NCI-H774 (cell line): ENCODE measurements around the gene MEX3C.

ENCODE experiments used
- DNase-seq: peaks from one replicate; lab custom pipeline; 2025; lab: John Stamatoyannopoulos, UW

The MEX3C gene

DNA sequence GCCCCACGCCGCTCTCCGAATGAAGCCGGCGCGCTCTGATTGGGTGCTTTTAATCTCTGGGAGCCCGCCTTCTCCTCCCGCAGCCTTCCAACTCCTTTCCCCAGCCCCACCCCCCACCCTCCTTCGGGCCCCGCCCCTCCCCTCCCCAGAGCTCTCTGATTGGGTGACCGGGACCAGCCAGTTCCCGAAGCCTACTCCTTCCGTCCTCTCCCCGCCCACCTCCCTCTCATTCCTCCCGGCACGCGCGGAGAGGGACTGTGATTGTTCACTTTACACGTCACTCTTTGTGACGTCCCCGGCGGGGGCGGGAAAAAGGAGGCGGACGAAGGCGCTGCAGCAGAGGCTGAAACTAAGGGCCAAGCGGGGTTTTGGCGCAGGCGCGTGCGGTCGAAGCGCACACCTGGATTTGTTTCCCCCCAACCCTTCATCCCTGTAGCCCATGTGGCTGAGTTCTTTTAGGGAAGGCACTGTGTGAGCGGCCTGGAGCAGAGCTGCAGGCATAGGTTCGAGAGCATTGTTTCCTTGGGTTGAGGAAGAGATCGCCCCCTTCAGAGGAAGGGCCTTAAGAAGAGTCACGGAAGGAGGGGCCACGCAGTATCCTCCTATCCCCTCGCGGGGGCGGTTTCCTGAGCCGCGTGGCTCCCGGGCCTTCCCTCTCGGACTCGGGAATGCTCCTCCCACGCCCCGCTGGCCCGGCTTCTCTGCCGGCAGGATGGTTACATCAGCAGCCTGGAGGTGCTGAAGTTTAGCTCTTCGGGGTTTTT is at the start of gene MEX3C:
Gene MEX3C (minus strand): TSS at position 21 of the 764 bp plus-strand sequence. CDS start 361 bp downstream, outside the sequence.
- DNase-seq = peak; percentile 98

DNA sequence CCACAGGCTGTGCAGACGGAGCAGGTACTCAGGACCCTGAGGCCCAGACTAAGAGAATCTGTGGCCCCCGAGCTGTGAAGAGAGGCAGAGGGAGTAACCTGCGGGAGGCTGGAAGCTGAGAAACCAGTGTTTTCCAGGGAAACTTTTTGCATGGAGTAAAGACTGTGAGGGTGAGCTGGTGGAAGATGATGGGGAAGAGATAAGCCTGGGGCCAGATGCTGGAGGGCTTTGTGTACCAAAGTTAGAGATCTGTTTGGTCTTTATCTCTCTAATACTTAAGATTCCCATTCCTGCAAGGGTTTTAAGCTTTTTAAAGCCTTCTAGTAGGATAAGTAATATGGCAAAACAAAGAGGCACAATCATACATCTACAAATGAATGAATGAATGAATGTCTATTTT is 43.7 kb upstream of the MEX3C start:
- no peak for DNase-seq

DNA sequence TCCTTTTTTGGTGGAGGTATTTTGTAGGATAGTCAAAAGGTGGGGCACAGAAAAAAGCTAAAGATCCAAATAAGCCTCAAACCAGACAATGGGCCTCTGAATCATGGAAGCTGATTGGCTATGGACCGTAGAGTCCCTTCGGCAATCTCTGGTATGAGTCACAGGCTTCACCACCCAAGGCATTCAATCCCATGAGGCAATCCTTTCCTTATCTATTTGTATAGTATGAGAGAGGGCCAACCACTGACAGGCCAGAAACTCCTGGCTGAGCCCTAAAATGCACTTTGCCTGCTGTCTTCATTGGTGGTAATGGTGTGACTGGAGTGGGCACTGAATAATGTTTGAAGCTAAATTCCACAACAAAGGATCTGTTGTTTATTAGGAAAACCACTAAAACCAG is 38.7 kb upstream of the MEX3C start:
- no peak for DNase-seq

DNA sequence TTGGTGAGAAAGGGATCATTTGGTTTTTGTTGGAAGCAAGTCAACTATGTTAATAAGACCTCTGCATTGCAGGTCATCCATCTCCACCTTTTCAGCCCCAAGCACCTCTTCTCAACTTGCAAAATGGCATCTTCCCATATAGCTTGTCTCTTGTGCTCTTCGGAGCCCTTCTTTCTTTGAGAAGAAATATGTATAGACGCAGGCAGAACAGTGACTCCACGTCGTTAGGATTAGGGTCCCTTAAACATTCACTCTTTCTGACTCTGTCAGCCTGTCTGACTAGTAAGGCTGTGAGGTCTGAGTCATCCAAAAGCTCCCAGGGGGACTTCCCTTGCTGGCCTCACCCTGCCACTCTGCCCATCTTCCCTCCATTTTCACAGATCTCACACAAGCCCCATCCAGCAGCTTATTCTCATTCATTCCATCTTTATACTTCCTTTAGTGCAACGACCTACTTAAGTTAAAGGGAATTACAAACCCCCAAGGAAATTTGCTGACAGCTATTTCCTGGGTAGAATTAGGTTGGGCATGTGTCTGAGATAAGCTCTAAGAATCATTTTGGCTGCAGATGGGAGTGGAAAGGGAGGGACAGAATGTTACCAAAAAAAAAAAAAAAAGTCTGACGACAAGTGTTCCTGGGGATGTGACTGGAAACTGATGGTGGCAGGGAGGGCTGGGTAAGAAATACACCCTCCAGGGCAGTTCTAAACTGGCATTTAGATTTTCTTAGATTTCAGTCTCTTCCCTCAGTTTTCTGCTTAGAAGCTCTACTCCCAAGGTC is 37.7 kb upstream of the MEX3C start:
- no peak for DNase-seq

DNA sequence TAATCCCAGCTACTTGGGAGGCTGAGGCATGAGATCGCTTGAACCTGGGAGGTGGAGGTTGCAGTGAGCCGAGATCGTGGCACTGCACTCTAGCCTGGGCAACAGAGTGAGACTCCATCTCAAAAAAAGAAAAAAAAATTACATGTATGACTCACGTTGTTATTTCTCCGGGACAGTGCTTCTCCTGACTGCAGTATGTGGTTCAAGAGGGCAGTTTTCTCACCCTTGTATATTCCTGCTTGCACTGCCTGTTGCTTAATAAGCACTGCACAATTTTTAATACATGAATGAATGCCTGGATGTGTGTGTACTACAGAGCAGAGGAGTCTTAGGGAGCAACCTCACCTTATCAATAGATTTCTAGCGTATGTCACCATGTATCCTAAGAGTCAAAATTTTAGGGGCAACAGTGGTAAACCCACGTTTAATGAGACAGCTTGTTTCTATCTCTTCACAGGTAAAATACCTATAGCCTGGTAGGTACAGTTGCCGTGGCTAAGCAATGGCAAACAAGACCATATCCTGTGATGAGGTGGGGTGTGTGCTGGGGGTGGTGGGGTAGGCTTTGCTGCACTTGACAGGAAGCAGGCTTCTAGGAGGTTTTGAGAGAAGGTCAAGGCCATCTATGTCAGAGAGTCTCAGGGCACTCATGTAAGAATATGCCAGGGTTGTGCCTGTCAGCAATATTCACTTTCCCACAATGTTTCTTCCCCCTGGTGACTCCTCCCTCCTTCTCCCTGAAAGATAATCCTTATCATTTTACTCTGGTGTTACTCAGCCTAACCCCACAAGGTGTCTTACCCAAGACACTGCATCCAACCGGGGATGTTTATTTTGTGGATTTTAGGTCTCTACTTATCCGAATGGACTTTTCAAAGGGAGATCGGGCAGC is 36.9 kb upstream of the MEX3C start:
- DNase-seq = no peak

DNA sequence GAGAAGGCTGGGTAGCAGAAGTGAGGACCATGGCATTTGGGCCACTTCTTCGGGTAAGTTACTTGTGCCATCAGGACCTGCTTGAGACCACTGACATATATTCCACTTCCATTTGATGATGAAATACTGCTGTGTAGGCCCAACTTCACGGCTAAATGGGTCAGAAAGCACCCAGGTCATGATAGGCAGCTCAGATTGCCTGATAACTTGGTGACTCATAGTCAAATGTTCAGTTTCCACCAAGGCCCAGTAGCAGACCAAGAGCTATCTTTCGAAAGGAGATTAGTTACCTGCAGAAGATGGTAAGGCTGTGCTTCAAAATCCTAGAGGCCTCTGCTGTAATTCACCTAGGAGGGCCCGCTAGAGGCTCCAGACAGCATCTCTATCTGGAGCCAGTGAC is 31.8 kb upstream of the MEX3C start:
- no peak for DNase-seq

DNA sequence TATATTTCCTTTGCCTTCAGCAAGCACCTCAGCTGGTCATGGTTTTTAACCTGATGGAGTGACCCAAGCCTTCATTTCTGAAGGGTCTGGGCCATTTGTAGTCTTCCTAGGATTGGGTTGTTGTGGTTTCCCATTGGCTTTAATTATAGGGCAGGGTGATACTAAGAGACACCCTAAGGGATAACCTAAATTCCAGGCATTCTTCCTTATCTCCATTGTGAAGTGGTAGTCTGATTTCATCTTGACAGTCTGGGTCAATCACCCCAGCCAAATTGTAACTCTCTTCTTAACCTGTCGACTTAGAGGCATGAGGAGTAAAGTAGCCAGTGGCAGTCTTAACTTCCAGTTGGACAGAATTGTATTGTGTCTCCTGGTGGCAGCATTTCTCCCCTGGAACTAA is 30.2 kb upstream of the MEX3C start:
- no peak for DNase-seq

DNA sequence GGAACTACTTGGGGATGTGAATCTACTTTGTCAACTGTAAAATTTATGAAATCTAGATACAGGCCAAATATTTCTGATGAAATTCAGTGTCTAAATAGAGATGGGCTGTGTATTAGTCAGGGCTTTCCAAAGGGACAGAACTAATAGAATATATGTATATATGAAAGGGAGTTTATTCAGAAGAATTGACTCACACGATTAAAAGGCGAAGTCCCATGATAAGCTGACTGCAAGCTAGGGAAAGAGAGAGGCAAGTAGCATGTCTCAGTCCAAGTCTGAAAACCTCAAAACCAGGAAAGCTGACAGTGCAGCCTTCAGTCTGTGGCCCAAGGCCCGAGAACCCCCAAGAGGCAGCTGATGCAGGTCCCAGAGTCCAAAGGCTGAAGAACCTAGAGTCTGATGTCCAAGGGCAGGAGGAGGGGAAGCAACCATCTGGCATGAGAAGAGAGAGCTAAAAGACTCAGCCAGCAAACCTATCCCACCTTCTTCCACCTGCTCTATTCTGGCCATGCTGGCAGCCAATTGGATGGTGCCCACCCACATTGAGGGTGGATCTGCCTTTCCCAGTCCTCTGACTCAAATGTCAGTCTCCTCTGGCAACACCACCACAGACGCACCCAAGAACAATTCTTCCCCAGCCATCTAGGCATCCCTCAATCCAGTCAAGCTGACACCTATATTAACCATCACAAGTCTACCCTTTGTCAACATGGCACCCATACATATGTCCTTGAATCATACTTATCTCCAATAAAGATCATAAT is 29.3 kb upstream of the MEX3C start:
- no peak for DNase-seq

DNA sequence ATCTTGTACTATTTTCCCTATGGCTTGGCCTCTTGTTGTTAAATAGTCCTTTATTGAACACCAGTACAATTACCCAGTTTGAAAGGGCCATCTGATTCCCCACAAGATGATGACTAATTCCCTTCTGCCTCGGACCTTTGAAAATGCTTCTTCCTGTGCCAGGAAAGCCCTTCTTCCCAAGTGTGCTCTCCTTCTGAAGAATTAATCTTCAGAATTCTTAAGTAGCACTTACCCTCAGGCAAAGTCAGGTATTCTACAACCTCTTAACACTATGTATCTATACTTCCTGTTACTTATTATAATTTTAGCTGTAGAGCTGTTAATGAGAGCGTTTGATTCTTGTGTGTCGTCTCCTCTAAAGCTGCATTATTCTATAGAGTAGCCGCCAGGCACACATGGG is 28.6 kb upstream of the MEX3C start:
- no peak for DNase-seq

DNA sequence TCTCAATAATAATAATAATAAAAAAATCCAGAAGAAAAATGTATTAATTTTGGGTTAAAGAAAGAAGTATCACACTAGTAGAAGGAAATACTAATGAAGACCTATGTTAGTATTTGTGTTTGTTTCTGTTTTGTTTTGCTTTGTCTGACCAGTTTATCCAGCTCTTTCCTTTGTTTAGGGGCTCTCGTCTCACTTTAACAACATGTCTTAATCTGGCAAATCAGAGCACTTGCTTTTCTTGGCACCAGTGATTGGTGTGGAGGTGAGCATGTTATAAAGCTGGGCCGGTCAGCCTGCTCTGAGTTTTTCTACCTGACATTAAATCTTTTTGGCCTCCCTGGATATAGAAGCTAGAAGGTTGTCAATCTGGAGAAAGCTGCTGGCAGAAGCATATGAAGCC is 15.1 kb upstream of the MEX3C start:
- DNase-seq = no peak

DNA sequence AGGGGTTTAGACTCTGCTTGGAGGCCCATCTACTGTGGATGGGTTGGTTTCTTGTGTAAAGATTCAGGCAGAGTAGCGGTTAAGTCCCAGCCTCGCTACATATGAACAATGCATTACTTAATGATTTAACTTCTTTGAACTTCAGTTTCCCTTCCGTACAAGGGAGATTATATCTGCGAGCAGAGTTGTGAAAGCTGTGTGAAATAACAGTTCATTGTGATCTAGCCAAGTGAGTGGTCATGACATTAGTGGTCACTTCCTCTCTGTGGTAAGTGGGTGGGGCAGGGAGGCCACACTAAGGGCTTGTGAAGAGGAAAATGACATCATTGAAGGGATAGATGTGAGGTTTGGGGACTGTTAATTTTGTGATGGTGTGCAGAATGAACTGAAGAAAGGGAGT is 14.1 kb upstream of the MEX3C start:
- DNase-seq = no peak

DNA sequence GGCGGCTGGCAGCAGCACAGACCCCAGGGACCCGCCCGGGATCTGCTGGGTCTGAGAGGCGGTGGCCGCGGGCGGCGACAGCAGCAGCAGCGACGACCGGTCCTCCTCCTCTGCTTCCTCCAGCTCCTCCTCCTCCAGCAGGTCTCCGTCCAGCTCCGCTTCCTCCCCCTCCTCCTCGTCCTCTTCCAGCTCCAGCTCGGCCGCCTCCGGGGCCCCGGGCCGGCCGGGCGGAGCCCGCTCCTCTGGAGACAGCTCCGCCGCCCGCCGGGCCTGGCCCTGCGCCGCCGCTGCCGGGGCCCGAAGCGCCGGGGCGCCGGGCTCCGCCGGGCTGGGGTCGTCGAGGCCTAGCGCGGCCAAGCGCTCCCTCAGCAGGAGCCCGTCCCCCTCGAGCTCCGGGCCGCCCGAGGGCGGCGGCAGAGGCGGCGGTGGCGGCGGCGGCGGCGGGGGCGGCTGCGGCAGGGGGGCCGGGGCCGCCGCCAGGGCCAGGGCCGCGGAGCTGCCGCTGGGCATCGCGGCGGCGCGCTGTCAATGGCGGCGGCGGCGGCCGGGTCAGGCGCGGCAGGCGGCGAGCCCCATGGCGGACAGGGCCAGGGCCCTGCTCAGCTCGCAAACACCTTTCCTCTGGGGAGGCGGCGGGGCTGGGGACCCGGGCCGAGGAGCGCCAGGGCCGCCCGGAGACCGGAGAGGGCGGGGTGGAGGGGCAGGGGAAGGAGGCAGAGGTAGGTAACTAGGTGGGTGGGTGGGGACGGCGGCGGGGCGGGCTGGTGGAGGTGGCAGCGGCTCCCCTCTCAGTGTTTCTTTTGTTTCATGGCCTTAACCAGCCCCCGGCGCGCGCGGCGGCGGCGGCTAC is 445 bp downstream of the MEX3C start:
- no peak for DNase-seq

DNA sequence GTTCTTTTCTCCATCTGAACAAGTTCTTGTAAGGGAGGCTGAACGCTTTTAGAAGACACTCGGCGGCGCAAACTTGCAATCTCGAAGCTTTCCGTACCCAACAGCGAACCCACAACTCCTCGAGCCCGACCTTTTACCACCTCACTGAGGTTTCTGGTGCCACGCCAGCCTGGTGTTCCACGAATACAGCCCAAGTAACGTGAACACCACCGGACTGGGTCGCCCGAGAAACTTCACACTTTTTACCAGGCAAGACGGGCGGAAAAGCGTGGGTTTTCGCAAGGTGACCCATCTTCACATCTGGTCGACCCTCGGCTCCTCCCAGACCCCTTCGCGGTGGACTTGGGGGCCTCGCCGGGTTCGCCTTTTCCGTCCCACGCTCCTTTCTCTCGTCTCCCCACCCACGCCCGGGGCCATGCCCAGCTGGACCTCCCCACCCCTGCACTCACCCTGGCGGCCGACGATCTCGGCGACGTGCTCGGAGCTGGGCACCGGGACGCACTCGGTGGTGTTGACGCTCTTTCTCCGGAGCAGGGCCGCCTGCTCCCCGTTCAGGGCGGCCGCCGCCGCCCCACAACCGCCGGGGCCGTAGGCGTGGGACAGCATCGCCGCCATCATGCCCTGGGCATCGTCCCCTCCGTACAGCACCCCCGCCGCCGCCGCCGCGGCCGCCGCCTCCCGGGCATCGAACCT is 1.2 kb downstream of the MEX3C start:
- DNase-seq = no peak

DNA sequence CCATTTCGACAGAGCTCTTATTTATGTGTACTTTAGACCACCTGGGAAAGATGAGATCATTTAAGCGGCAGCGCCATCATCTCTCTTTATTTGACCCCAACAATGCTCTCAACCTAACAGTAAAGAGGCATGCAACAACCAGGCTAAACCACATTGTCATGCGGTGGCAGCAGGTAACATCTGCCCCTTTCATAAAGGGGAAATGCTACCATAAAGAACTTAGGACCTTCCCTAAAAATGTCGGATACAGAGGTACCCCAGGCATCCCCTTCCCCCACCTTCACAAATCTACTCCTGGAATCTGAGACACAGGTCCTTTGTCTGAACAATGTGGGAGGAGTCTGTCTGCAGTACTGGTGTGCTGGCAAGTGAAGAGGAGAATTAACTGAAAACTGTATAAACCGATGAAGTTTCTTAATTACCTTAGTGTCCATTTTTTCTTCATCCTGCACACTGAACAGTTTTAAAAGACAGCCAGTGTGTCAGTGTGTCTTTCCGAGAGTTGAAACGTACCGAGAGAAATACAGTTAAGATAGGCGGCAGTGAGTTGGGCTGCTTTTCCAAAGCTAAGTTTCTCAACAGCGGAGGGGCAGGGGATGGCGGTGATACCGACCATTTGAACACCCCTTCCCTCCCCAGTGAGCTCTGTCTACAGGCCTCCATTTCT is 1.9 kb downstream of the MEX3C start:
- DNase-seq = peak; percentile 50

DNA sequence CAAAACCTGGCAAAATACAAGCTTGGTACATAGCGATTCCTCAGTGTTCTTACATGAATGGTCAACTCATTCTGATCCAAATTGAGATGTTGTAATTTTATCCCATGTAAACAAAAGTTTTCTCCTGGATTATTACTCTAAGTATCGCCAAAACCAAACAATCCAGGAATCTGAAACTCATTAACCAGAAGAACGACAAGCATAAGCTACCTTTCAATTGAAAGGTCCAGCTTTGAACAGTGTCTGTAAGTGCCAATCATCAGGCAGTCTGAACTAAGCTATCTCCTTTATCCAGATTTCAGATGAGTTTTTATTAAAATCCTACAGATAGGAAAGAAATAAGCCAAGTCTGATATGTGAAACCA is 2.4 kb downstream of the MEX3C start:
- DNase-seq = no peak

DNA sequence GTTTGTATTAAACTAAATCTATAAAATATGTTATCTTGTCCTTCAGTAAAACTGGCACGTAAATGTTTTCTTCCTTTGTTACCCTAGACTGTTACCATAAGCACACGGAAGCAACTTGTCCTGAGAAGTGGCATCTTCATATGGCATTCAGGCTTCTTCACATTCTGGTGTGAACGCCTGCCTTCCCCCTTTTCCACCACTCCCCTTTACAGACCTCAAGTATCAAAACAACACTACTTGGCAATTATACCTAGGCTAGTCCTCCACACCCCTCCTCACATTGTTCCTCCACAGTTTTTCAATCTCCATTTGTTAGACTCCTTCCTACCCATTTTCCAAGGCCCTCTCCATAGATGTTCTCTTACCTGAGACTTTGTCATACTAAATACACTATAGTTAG is 2.9 kb downstream of the MEX3C start:
- no peak for DNase-seq

DNA sequence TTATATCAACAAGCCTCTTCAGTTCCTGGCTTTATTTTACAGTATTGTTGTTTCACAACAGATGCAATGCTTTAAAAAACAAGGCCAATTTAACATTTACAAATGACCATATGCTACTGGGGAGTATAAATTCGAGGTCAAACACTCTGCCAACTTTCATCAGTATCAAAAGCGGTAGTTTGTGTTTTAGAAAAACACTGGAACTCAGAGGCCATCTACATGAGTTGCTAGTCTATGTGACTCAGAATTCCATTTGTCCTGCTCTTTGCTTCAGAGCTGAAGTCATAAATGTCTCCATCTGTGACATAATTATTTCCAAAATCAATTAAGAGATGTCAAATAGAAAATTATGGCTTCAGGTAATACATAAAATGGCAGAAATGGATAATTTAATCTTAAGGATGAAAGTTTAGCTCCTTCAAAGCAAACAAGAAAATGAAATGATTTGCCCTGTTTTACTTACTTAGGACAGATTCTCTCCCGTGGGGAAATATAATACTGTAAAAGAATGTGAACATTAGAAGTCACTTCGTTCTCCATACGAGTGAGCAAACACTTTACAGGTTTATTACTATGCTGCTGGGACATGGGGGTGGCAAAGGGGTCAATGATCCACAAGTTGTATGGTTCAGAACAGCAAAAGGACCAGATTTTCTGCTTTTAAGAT is 3.7 kb downstream of the MEX3C start:
- DNase-seq = no peak

DNA sequence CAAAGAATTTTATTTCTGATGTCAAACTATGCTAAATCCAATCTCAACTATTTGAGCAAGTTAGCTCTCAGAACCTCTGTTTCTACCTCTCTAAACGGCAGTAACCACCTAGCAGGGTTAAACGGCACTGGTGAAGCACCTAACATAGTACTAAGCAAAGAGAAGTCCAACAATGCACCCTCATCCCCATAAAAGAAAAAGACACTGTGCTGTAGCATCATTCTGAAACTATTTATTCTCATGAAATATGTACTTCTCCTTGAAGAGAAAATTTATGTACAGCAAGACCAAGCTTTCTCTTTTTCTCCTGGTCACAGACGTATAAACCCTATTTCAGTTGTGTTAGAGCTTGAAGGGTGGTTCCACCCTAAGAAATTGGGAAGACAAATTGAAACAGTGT is 4.8 kb downstream of the MEX3C start:
- DNase-seq = no peak

DNA sequence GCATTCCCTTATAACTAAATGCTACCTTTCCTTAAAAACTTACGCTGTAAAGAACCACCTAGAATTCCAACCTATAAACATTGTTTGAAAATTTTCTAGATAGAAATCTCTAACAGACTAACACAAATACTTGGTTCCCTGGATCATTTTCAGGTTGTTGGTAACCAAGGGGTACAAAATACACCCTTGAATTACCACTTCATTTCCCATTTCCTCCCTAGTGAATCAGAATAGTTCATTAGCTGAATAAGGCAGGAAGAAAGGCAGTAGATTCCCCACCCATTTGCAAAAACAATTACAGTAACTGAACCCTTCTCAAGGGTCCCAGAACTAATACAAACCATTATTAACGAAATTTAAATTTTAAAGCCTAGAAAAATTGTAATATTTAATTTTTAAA is 5.5 kb downstream of the MEX3C start:
- DNase-seq = no peak
